Left hindlimb (tissue), 1 donor: ENCODE results near the gene RMI1.
"Not testable (repeated sequence)": the region's sequence is repeated elsewhere in the genome, so short reads cannot be mapped to it uniquely, and the experiment has no call there.

Source experiments
- DNase-seq: peaks from one replicate; pipeline ENCODE4 v3.0.0-alpha.2; 2018

Gene RMI1

DNA sequence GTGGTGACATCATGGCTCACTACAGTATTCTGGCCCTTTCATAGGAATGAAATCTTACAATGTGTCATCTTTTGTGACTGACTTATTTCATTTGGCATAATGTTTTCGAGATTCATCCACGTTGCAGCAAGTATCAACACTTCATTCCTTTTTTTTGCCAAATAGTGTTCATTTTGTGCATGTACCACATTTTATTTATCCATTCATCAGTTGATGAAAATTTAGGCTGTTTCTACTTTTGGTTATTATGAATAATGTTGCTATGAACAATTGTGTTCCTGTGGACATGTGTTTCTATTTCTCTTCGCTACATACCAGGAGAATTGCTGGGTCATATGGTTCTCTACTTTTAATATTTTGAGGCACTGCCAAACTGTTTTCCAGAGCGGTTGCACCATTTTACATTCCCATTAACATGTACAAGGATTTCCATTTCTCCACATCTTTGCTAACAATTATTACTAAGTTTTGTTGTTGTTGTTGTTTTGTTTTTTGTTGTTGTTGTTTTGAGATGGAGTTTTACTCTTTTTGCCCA is 43.5 kb downstream of the RMI1 start:
- no peak for DNase-seq

DNA sequence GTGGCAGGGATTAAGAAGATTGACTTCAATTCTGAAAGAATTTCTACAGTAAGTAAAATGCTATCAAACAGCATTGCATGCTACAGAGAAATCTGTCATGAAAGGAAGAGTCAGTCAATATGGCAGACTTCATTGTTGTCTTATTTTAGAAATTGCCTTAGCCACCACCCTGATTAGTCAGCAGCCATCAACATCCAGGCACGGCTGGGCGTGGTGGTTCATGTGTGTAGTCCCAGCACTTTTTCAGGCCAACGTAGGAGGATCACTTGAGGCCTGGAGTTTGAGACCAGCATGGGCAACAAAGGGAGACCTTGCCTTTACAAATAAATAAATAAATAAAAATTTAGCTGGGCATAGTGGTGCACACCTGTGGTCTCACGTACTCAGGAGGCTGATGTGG is 46.6 kb downstream of the RMI1 start:
- DNase-seq, result no peak

DNA sequence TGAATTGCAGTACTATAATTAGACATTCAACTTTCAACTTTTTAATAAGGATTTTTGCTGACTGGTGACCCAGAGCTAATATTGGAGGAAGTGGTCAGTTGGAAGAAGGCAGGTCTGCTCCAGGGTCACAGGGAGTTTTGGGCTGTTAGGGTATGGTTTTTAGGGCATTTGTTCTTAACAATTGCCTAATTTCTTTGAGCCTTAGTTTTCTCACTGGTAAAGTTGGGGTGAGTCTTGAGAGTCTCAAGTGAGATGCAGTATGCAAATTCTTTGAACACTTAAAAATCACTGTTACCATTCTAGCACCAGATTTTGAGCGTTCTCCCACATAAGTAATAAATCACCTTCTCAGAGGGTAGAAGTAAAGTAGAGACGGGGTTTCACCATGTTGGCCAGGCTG is 50.9 kb downstream of the RMI1 start:
- no peak for DNase-seq

DNA sequence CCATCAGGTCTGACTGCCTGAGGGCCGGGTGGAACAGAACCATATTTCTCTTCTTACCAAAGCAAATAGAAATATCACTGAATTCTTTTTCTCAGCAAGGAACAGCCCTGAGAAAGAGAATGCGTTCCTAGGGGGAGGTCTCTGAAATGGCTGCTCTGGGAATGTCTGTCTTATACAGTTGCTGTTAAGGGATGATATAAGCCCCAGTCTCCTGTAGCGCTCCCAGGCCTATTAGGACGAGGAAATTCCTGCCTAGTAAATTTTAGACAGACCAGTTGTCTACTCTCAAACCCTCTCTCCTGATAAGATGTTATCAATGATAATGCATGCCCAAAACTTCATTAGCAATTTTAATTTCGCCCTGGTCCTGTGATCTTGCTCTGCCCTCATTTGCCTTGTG is 61.3 kb downstream of the RMI1 start:
- not testable (repeated sequence) for DNase-seq

DNA sequence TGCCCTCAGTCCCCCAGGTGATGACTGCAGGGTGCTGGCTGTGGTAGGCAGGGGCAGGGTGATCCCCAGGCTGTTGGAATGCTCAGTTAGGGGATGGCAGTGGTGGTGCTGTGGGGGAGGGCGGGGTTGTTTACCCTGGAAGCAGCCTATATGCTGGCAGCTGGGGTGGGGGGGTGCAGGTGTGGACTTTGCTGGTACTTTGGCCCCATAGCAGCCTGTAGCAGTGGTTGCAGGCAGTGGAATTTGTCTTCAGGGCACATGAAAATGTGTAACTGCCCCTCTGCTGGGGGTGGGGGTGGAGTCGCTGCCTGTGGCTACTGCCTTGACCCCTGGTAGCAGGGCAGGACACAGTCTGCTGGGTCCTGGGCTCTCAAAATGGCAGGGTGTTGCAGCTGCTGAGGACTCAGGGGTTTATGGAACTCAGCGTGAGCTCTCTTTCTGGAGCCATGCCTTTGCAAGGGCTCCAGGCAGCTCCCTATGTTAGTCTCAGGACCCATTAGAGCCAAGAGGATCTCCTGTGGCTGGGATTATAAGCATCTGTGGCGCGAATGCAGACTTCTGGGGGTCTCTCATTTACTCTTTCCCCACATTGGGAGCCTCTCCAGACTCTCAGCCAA is 65.0 kb downstream of the RMI1 start:
- no peak for DNase-seq
